C4-2B (cell line): ENCODE data around the gene RAB40A.

Source experiments
- CTCF ChIP-seq: fragments of 450-650 bp; conservative IDR thresholded peaks from 2 replicates; pipeline ENCODE4 v1.5.1; 2017; ENCODE audit warnings: mild to moderate bottlenecking
- ZFX ChIP-seq: fragments of 450-650 bp; IDR thresholded peaks from 2 replicates; pipeline ENCODE4 v1.6.1; 2017

- TF ChIP-seq CTCF = no peak
- TF ChIP-seq ZFX = no peak
Observed at GRCh38 chrX:103536732-103537131, 17.4 kb upstream of the RAB40A start.
